Measurements from ENCODE around the gene SSC4D.
"Not testable (repeated sequence)": the region's sequence is repeated elsewhere in the genome, so short reads cannot be mapped to it uniquely, and the experiment has no call there.

GRCh38 chr7:76421097-76421496, 11.6 kb upstream of the SSC4D start:
- TF ChIP-seq CTCF (IDR thresholded peaks at IDR 0.05; ENCODE audit: low read depth, low read length, poor library complexity, severe bottlenecking); EZH2phosphoT487 (IDR thresholded peaks at IDR 0.05; ENCODE audit: borderline replicate concordance, low read length): not testable (repeated sequence)

All from DOHH2 (cell line).